ENCODE results near the gene C13orf46.

- TF ChIP-seq CTCF (conservative IDR thresholded peaks at IDR 0.05; ENCODE audit: low read length) (no peak), EZH2phosphoT487 (IDR thresholded peaks at IDR 0.05; ENCODE audit: borderline replicate concordance, low read depth, low read length) (no peak)
Observed at GRCh38 chr13:113924184-113924901, 49.5 kb downstream of the C13orf46 start.

Data from OCI-LY7 (cell line).